Endothelial cell of umbilical vein (primary cell): Measurements from ENCODE around the gene SIGLEC15.

Source experiments
- CTCF ChIP-seq, 2 donors: IDR thresholded peaks; 1 replicate in 1 of 2; 2 replicates in 1 of 2; pipeline ENCODE4 v1.5.1; 2011; ENCODE audit warnings: low read length in 2 of 2, mild to moderate bottlenecking in 2 of 2, moderate library complexity in 2 of 2, control low read depth in 1 of 2, inconsistent platforms in 1 of 2, low read depth in 1 of 2; ENCODE audit not compliant: insufficient read depth in 1 of 2; ENCODE audit errors: extremely low read depth in 1 of 2
- EZH2 ChIP-seq: IDR thresholded peaks from 2 replicates; pipeline ENCODE4 v1.6.1; 2012; ENCODE audit warnings: borderline replicate concordance, low read depth, mild to moderate bottlenecking, moderate library complexity, low read length, inconsistent platforms; ENCODE audit not compliant: severe bottlenecking
- JUN ChIP-seq: IDR thresholded peaks from 2 replicates; pipeline ENCODE4 v1.6.1; 2011; ENCODE audit warnings: borderline replicate concordance, low read depth; ENCODE audit not compliant: insufficient read length, insufficient read depth
- MAX ChIP-seq: IDR thresholded peaks from 2 replicates; pipeline ENCODE4 v1.6.1; 2011; ENCODE audit not compliant: insufficient read depth, insufficient read length
- POLR2A ChIP-seq: IDR thresholded peaks from 2 replicates; pipeline ENCODE4 v1.6.1; 2012; ENCODE audit warnings: low read depth, mild to moderate bottlenecking, control low read depth, low read length
- POLR2AphosphoS5 ChIP-seq: IDR thresholded peaks from 2 replicates; pipeline ENCODE4 v1.6.1; 2012; ENCODE audit warnings: low read depth, mild to moderate bottlenecking, control low read depth, low read length, moderate library complexity; ENCODE audit not compliant: insufficient read depth

- TF ChIP-seq CTCF (IDR thresholded peaks at IDR 0.05; ENCODE audit: extremely low read depth in 1 of 2, insufficient read depth in 1 of 2, low read depth in 1 of 2, low read length in 2 of 2): no peak
- no peak for TF ChIP-seq POLR2A
- TF ChIP-seq EZH2: no peak
- no peak for TF ChIP-seq POLR2AphosphoS5
- TF ChIP-seq MAX: no peak
- no peak for TF ChIP-seq JUN
Observed at GRCh38 chr18:45782662-45783061, 42.8 kb upstream of the SIGLEC15 start.
